B cell (primary cell): ENCODE measurements around the gene NUBP1. TPM values are rescaled to one million over a fixed set of nuclear protein-coding genes. Genes with fewer than 3 reads are reported as not detected.
A peak's percentile ranks its signal among the peaks of the same experiment; 100 is the strongest.

ENCODE experiments used
- ATAC-seq: fragments of 200-7000 bp; cut with Tn5 transposase; one replicate; pipeline ENCODE4 v1.10.0; 2021; ENCODE audit warnings: low read depth, mild to moderate bottlenecking, moderate number of reproducible peaks, moderate library complexity
- CTCF ChIA-PET: fragments of 350-600 bp; sonication (Branson Sonifier 250); formaldehyde crosslinking; loops from one replicate; lab custom pipeline; 2021; ENCODE audit warnings: antibody characterized with exemption, inconsistent platforms; lab: Charles Lee
- POLR2A ChIA-PET: fragments of 350-600 bp; sonication (Branson Sonifier 250); formaldehyde crosslinking; loops from one replicate; lab custom pipeline; 2021; ENCODE audit warnings: antibody characterized with exemption; lab: Charles Lee
- DNase-seq: peaks from one replicate; pipeline ENCODE4 v3.0.0; 2013
- H2AFZ ChIP-seq: 2 replicates; pipeline ENCODE4 v1.6.1; 2012; ENCODE audit warnings: mild to moderate bottlenecking, low read depth, low read length; ENCODE audit not compliant: insufficient read depth, poor library complexity, severe bottlenecking
- H3K27ac ChIP-seq, 2 donors: 1 replicate in 1 of 2; 2 replicates in 1 of 2; pipeline ENCODE4 v1.5.1; 2012 to 2013; ENCODE audit warnings: low read length in 2 of 2, mild to moderate bottlenecking in 2 of 2, moderate library complexity in 1 of 2
- H3K27me3 ChIP-seq, 4 experiments: fragments of 200-600 bp in 1 of 4; sonication (generic) in 1 of 4; replicated peaks in 1 of 4; 1 replicate in 2 of 4; 2 replicates in 2 of 4; pipeline versions ENCODE4 v1.6.1 to v1.7.0; 2013 to 2016; ENCODE audit warnings: low read length in 3 of 4, mild to moderate bottlenecking in 2 of 4, mixed read lengths in 1 of 4, moderate library complexity in 1 of 4; ENCODE audit not compliant: insufficient read depth in 4 of 4, control insufficient read depth in 3 of 4; ENCODE audit errors: control extremely low read depth in 1 of 4
- H3K36me3 ChIP-seq, 2 experiments: replicated peaks in 1 of 2; 1 replicate in 1 of 2; 2 replicates in 1 of 2; pipeline versions ENCODE4 v1.6.1 to v1.7.1; 2013; ENCODE audit warnings: low read length in 1 of 2; ENCODE audit not compliant: insufficient read depth in 2 of 2, control insufficient read depth in 1 of 2; ENCODE audit errors: control extremely low read depth in 1 of 2, extremely low read depth in 1 of 2
- H3K4me1 ChIP-seq, 2 donors: fragments of 200-600 bp in 1 of 2; sonication (generic) in 1 of 2; 1 replicate in 1 of 2; 2 replicates in 1 of 2; pipeline versions ENCODE4 v1.5.1 to v1.6.1; 2013 to 2017; ENCODE audit warnings: low read length in 2 of 2; ENCODE audit not compliant: control insufficient read depth in 2 of 2, insufficient read depth in 2 of 2
- H3K4me2 ChIP-seq: replicated peaks from 2 replicates; pipeline ENCODE3; 2012; ENCODE audit warnings: mild to moderate bottlenecking, low read depth, low read length; ENCODE audit not compliant: poor library complexity, severe bottlenecking
- H3K4me3 ChIP-seq, 5 experiments: fragments of 200-600 bp in 1 of 5; sonication (generic) in 1 of 5; 1 replicate in 3 of 5; 2 replicates in 2 of 5; pipeline versions ENCODE4 v1.5.1 to v1.7.0; 2011 to 2016; ENCODE audit warnings: low read length in 4 of 5, mild to moderate bottlenecking in 4 of 5, low read depth in 2 of 5, control low read depth in 1 of 5, moderate library complexity in 1 of 5; ENCODE audit not compliant: insufficient read depth in 1 of 5; ENCODE audit errors: control extremely low read depth in 1 of 5, extremely low read depth in 1 of 5
- H3K79me2 ChIP-seq: fragments of 200-600 bp; sonication (generic); one replicate; pipeline ENCODE4 v1.6.0; 2016; ENCODE audit warnings: low read length; ENCODE audit not compliant: control insufficient read depth, insufficient read depth
- H3K9ac ChIP-seq: fragments of 200-600 bp; sonication (generic); 2 replicates; pipeline ENCODE4 v1.6.1; 2017; ENCODE audit warnings: mild to moderate bottlenecking, low read length, moderate library complexity
- H3K9me3 ChIP-seq, 3 donors: one replicate each; pipeline versions ENCODE4 v1.6.1 to v1.7.1; 2013; ENCODE audit warnings: low read length in 2 of 3; ENCODE audit not compliant: control insufficient read depth in 2 of 3, insufficient read depth in 1 of 3; ENCODE audit errors: control extremely low read depth in 1 of 3
- H4K20me1 ChIP-seq: 2 replicates; pipeline ENCODE4 v1.6.0; 2012; ENCODE audit warnings: mild to moderate bottlenecking, low read length; ENCODE audit not compliant: insufficient read depth, control insufficient read depth, poor library complexity, severe bottlenecking
- H3K27ac Mint-ChIP-seq: one replicate; pipeline ENCODE4 v1.8.0; 2021; ENCODE audit warnings: mixed read lengths
- H3K27me3 Mint-ChIP-seq: one replicate; pipeline ENCODE4 v1.8.0; 2021; ENCODE audit warnings: mixed read lengths
- H3K4me1 Mint-ChIP-seq: one replicate; pipeline ENCODE4 v1.8.0; 2021; ENCODE audit warnings: mixed read lengths
- H3K4me3 Mint-ChIP-seq: one replicate; pipeline ENCODE4 v1.8.0; 2021; ENCODE audit warnings: mixed read lengths
- H3K9me3 Mint-ChIP-seq: one replicate; pipeline ENCODE4 v1.8.0; 2022; ENCODE audit warnings: mixed read lengths; ENCODE audit not compliant: insufficient read depth
- EZH2 ChIP-seq: IDR thresholded peaks from 2 replicates; pipeline ENCODE4 v1.6.1; 2012; ENCODE audit warnings: borderline replicate concordance, low read depth, mild to moderate bottlenecking, moderate library complexity, low read length; ENCODE audit not compliant: insufficient read depth, poor library complexity, severe bottlenecking
- WGBS: methylation state at CpG from one replicate; pipeline ENCODE4 v1.1.5; 2013; ENCODE audit warnings: missing lambda C conversion rate; ENCODE audit not compliant: insufficient coverage; 5-methylcytosine and 5-hydroxymethylcytosine counted together
- intact Hi-C: fragments of 100-400 bp; cut with micrococcal nuclease; formaldehyde crosslinking; loops from one replicate; pipeline ENCODE4 v1.10.0; 2022
- polyA minus RNA-seq: library from RNA; depleted of rRNA, polyadenylated mRNA; stranded (reverse); fragments of >200 nt; gene quantifications from 2 replicates; pipeline ENCODE4 v1.2.3, GENCODE V29; 2012
- polyA plus RNA-seq: library from polyadenylated mRNA; depleted of rRNA; stranded (reverse); fragments of >200 nt; gene quantifications from 2 replicates; pipeline ENCODE4 v1.2.3, GENCODE V29; 2012
- total RNA-seq, 2 donors: library from RNA; stranded (reverse); fragments of 120-200 nt in 1 of 2; gene quantifications; 1 replicate in 1 of 2; 2 replicates in 1 of 2; pipeline versions ENCODE4 v1.2.3 to v1.2.4, GENCODE V29; 2013 to 2022
- TF ChIP-seq, protein P1 (sequence below): fragments of 200-600 bp; IDR thresholded peaks from one replicate; pipeline ENCODE4 v1.8.0; 2022; ENCODE audit warnings: antibody characterized with exemption, mild to moderate bottlenecking

NUBP1 gene
- total RNA-seq (54.3 and 67.3 TPM in 2 replicates), polyA plus RNA-seq (47.3 and 47.7 TPM in 2 replicates), polyA minus RNA-seq (42.4 and 43.0 TPM in 2 replicates)
- 54.4 TPM for total RNA-seq (2013)

- Histone ChIP-seq H4K20me1 (peaks cover 4% of the 10 kb centered on the region), H3K79me2 (peaks cover 63% of the 10 kb centered on the region), H2AFZ (peak within 1 kb of the TSS; percentile 86), H3K9ac (peak within 1 kb of the TSS; percentile 86), H3K4me2 (peak within 1 kb of the TSS; percentile 85), H3K4me3 (peak within 1 kb of the TSS; percentile 61 to 85 (median 73)), H3K36me3 (peaks cover 0 to 37% of the 10 kb centered on the region in 2 experiments), H3K9me3 (no peaks in the 10 kb centered on the region), H3K4me1 (peaks cover 31 to 38% of the 10 kb centered on the region in 2 donors), H3K27ac (peak within 1 kb of the TSS; percentile 93 to 97), H3K27me3 (no peaks in the 10 kb centered on the region)
- no peak for TF ChIP-seq EZH2
- Mint-ChIP-seq H3K4me1 (peaks cover 55% of the 10 kb centered on the region), H3K27ac (peak within 1 kb of the TSS; percentile 97), H3K27me3 (no peaks in the 10 kb centered on the region), H3K9me3 (no peaks in the 10 kb centered on the region), H3K4me3 (peak within 1 kb of the TSS; percentile 93)
- intact Hi-C loops: loop anchor here (1.0 to 5.0 kb wide), 11 partner anchors 10 to 1876 kb away; partner anchors contain the start of genes CARHSP1, CIITA, CLEC16A and RSL1D1
- ChIA-PET POLR2A (interaction anchor here (0.6 to 1.9 kb wide), 30 partner anchors 9 to 1875 kb away, joined by 3 to 38 read pairs (median 4); partner anchors contain the start of genes CARHSP1, CIITA and DEXI), CTCF (interaction anchor here (0.5 to 5.9 kb wide), 12 partner anchors 14 to 229 kb away, joined by 3 to 33 read pairs (median 4); partner anchors contain the start of gene CIITA)
- ATAC-seq: peak; percentile 93
- 0% methylated on average over 57 of the region's 57 CpGs for WGBS
- DNase-seq: peak; percentile 100
Measured at GRCh38 chr16:10743610-10744369, at the start of gene NUBP1. NUBP1 (plus strand) TSS chr16:10743842; CDS start chr16:10743864, 22 bp downstream.

DNA sequence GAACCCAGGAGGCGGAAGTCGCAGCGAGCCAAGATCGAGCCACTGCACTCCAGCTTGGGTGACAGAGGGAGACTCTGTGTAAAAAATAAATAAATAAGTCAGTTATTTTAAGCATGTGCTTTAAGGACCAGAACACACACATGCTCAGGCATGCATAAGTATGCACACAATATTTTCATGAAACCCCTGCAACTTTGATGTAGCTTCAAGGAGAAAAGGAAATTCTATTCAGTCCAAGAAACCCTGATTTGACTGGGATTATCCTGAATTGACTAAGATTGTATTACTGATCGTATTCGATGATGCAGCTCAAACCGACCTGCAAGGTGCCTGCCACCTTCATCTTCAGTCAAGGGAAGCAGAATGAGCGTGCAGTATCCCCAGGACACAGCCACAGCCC, 49.8 kb upstream of the NUBP1 start:
- ChIA-PET POLR2A (no interaction called here), CTCF (interaction anchor here (1.0 kb wide), 1 partner anchor 171 kb away, joined by 3 read pairs; no protein-coding TSS in a partner anchor)
- no peaks in the 10 kb centered on the region for H3K79me2 ChIP-seq
- Mint-ChIP-seq H3K4me1 (no peaks in the 10 kb centered on the region), H3K4me3 (no peak overlapping the region), H3K27ac (no peak overlapping the region), H3K27me3 (peaks cover 12% of the 10 kb centered on the region), H3K9me3 (no peaks in the 10 kb centered on the region)
- H3K36me3 ChIP-seq: no peaks in the 10 kb centered on the region
- H2AFZ ChIP-seq: no peak overlapping the region
- TF ChIP-seq, protein P1, sequence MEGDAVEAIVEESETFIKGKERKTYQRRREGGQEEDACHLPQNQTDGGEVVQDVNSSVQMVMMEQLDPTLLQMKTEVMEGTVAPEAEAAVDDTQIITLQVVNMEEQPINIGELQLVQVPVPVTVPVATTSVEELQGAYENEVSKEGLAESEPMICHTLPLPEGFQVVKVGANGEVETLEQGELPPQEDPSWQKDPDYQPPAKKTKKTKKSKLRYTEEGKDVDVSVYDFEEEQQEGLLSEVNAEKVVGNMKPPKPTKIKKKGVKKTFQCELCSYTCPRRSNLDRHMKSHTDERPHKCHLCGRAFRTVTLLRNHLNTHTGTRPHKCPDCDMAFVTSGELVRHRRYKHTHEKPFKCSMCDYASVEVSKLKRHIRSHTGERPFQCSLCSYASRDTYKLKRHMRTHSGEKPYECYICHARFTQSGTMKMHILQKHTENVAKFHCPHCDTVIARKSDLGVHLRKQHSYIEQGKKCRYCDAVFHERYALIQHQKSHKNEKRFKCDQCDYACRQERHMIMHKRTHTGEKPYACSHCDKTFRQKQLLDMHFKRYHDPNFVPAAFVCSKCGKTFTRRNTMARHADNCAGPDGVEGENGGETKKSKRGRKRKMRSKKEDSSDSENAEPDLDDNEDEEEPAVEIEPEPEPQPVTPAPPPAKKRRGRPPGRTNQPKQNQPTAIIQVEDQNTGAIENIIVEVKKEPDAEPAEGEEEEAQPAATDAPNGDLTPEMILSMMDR: no peak
- no peak for TF ChIP-seq EZH2
- ATAC-seq (no peak), DNase-seq (no peak)
- peaks cover 0 to 4% (median 0%) of the 10 kb centered on the region in 4 experiments for H3K27me3 ChIP-seq
- H3K4me2 ChIP-seq: no peak overlapping the region
- H3K9me3 ChIP-seq: peaks cover 0 to 10% (median 0%) of the 10 kb centered on the region in 3 donors
- no peak overlapping the region for H3K27ac ChIP-seq
- intact Hi-C loops: no loop called here
- WGBS: 86% methylated on average over 8 of the region's 8 CpGs
- no peak overlapping the region for H3K9ac ChIP-seq
- no peaks in the 10 kb centered on the region for H3K4me1 ChIP-seq
- H4K20me1 ChIP-seq: no peaks in the 10 kb centered on the region
- no peak overlapping the region for H3K4me3 ChIP-seq
